ENCODE measurements around the gene HSD17B1.

GRCh38 chr17:42559075-42559474, 6.4 kb downstream of the HSD17B1 start:
- TF ChIP-seq CTCF (IDR thresholded peaks at IDR 0.05; ENCODE audit: low read depth, low read length) (no peak), EZH2phosphoT487 (IDR thresholded peaks at IDR 0.05; ENCODE audit: low read depth) (no peak)
